NCI-H128 (cell line): ENCODE data around the gene ITGB1.

ENCODE experiments used
- DNase-seq: peaks from one replicate; lab custom pipeline; 2025; ENCODE audit not compliant: unreplicated experiment; lab: John Stamatoyannopoulos, UW

Gene ITGB1

GRCh38 chr10:32890444-32890843 is 67.6 kb downstream of the ITGB1 start:
- DNase-seq = no peak

- no peak for DNase-seq
These were observed 68.3 kb downstream of the ITGB1 start for GRCh38 chr10:32889631-32890212.

- DNase-seq = no peak
These were observed 69.7 kb downstream of the ITGB1 start for GRCh38 chr10:32888161-32888927.

- no peak for DNase-seq
These were observed 70.5 kb downstream of the ITGB1 start for GRCh38 chr10:32887481-32887880.

GRCh38 chr10:32882076-32882475 is 76.0 kb downstream of the ITGB1 start:
- no peak for DNase-seq

GRCh38 chr10:32878646-32879045 is 79.4 kb downstream of the ITGB1 start:
- no peak for DNase-seq

GRCh38 chr10:32877915-32878314 is 80.1 kb downstream of the ITGB1 start:
- no peak for DNase-seq

- no peak for DNase-seq
These were observed 92.9 kb downstream of the ITGB1 start for GRCh38 chr10:32865170-32865569.

- DNase-seq = no peak
These were observed 103.6 kb downstream of the ITGB1 start for GRCh38 chr10:32854435-32854834.

- DNase-seq = no peak
These were observed 106.7 kb downstream of the ITGB1 start for GRCh38 chr10:32851301-32851700.
